ENCODE measurements around the gene PTPRM. TPM values are rescaled to one million over a fixed set of nuclear protein-coding genes. Genes with fewer than 3 reads are reported as not detected.

Gene PTPRM
- total RNA-seq, 1 donor from 2014 or later = 5.3 TPM

- no peak for ATAC-seq
These were observed 62.3 kb downstream of the PTPRM start for GRCh38 chr18:7629416-7629815.

GRCh38 chr18:7630731-7631442 is 63.8 kb downstream of the PTPRM start:
- ATAC-seq = no peak

GRCh38 chr18:7632152-7633098 is 65.3 kb downstream of the PTPRM start:
- ATAC-seq = no peak

- ATAC-seq = no peak
These were observed 66.1 kb downstream of the PTPRM start for GRCh38 chr18:7633171-7633570.

GRCh38 chr18:7635948-7636347 is 68.8 kb downstream of the PTPRM start:
- ATAC-seq = no peak

GRCh38 chr18:7637269-7637668 is 70.2 kb downstream of the PTPRM start:
- no peak for ATAC-seq

GRCh38 chr18:7638321-7638720 is 71.2 kb downstream of the PTPRM start:
- no peak for ATAC-seq

- no peak for ATAC-seq
These were observed 74.7 kb downstream of the PTPRM start for GRCh38 chr18:7641813-7642212.

- no peak for ATAC-seq
These were observed 75.3 kb downstream of the PTPRM start for GRCh38 chr18:7642331-7642890.

GRCh38 chr18:7645756-7646155 is 78.6 kb downstream of the PTPRM start:
- no peak for ATAC-seq

GRCh38 chr18:7646174-7646886 is 79.2 kb downstream of the PTPRM start:
- ATAC-seq = no peak

GRCh38 chr18:7647500-7647899 is 80.4 kb downstream of the PTPRM start:
- no peak for ATAC-seq

- no peak for ATAC-seq
These were observed 89.9 kb downstream of the PTPRM start for GRCh38 chr18:7657050-7657449.

GRCh38 chr18:7657937-7658336 is 90.8 kb downstream of the PTPRM start:
- no peak for ATAC-seq

GRCh38 chr18:7658701-7659100 is 91.6 kb downstream of the PTPRM start:
- no peak for ATAC-seq

GRCh38 chr18:7661207-7661606 is 94.1 kb downstream of the PTPRM start:
- no peak for ATAC-seq

- ATAC-seq = no peak
These were observed 95.8 kb downstream of the PTPRM start for GRCh38 chr18:7662866-7663265.

GRCh38 chr18:7663366-7664312 is 96.5 kb downstream of the PTPRM start:
- ATAC-seq = no peak

- no peak for ATAC-seq
These were observed 99.2 kb downstream of the PTPRM start for GRCh38 chr18:7666195-7666776.

GRCh38 chr18:7668392-7668791 is 101.3 kb downstream of the PTPRM start:
- ATAC-seq = no peak

- ATAC-seq = no peak
These were observed 102.2 kb downstream of the PTPRM start for GRCh38 chr18:7669361-7669760.

Data from esophagus mucosa (tissue), 1 donor.